GM13976 (cell line): Measurements from ENCODE around the gene CHPF.

Source experiments
- DNase-seq: peaks from one replicate; pipeline ENCODE4 v3.0.0; 2012; ENCODE audit warnings: low spot score
- in situ Hi-C: fragments of 300-500 bp; cut with MboI; formaldehyde crosslinking; loops from one replicate; pipeline ENCODE4 v1.12.0; 2022; ENCODE audit warnings: low sequenced_read_pairs, mixed read lengths, inconsistent platforms; ENCODE audit not compliant: unreplicated experiment
- TF ChIP-seq, protein P1 (sequence below): IDR thresholded peaks from 2 replicates; pipeline ENCODE4 v1.5.1; 2012; ENCODE audit warnings: borderline replicate concordance, mild to moderate bottlenecking; ENCODE audit not compliant: insufficient read depth; ENCODE audit errors: extremely low read depth, missing control alignments, control extremely low read depth

Gene CHPF

DNA sequence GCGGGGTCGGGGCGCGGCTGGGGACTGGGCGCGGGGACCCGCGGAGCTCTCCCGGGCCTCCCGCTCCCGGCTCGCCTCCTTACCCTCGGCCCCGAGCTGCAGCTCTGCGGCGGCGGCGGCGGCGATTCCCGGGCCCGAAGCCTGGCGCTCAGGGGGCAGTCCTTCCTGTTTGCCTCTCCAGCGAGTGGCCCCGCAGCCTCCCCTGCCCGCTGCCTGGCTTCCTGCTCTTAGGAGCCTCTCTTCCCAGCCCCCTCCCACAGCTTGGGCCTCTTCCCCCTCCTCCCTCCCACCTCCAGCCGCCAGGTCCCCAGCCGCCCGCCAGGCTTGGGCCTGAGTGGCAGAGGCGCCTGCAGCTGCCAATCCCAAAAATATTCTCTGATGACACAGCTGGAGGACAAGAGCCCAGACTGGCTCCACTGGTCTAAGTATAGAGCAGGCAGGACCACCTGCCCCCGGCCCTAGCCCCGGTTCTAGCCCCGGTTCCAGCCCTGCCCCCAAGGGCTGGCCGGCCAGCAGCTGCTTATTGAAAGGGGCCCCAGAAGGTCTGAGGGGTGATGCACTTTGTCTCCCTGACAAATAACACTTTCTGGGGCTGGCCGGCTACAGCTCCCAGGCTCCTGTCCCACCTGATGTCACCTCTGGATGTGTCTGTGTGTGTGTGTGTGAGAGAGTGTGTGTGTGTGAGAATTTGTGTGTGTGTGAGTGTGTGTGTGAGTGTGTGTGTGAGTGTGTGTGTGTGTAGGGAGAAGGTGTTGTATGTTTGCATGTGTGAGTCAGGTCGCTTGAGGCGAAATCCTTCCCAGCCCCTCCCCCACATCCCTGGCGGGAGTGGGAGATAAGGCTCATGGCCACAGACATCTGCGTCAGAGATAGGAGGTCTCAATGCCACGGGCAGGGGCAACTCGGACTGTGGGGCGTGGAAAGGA lies 28.0 kb upstream of the CHPF start, which contains the start of gene OBSL1:
OBSL1 (minus strand) TSS at position 229 of the 926 bp plus-strand sequence. CDS start 307 bp downstream, outside the sequence.
- TF ChIP-seq, protein P1, sequence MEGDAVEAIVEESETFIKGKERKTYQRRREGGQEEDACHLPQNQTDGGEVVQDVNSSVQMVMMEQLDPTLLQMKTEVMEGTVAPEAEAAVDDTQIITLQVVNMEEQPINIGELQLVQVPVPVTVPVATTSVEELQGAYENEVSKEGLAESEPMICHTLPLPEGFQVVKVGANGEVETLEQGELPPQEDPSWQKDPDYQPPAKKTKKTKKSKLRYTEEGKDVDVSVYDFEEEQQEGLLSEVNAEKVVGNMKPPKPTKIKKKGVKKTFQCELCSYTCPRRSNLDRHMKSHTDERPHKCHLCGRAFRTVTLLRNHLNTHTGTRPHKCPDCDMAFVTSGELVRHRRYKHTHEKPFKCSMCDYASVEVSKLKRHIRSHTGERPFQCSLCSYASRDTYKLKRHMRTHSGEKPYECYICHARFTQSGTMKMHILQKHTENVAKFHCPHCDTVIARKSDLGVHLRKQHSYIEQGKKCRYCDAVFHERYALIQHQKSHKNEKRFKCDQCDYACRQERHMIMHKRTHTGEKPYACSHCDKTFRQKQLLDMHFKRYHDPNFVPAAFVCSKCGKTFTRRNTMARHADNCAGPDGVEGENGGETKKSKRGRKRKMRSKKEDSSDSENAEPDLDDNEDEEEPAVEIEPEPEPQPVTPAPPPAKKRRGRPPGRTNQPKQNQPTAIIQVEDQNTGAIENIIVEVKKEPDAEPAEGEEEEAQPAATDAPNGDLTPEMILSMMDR = no peak
- no peak for DNase-seq
- in situ Hi-C loops = no loop called here

DNA sequence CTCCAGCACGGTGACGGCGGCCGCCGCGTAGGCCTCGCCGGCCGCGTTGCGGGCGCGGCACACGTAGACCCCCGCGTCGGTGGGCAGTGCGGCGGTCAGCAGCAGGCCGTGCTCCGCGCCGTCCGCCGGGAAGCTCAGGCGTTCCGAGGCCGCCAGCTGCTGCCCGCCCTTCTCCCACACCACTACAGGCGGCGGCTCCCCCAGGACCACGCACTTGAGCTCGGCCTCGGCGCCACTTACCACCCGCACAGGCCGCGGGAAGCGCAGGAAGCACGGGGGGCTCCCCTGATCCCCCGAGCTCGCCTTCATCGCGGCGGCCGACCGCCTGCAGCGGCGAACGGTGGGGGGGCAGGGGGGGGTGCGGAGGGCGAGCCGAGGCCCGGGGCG lies 27.3 kb upstream of the CHPF start:
- no peak for DNase-seq
- in situ Hi-C loops = no loop called here
- TF ChIP-seq, protein P1 = no peak

DNA sequence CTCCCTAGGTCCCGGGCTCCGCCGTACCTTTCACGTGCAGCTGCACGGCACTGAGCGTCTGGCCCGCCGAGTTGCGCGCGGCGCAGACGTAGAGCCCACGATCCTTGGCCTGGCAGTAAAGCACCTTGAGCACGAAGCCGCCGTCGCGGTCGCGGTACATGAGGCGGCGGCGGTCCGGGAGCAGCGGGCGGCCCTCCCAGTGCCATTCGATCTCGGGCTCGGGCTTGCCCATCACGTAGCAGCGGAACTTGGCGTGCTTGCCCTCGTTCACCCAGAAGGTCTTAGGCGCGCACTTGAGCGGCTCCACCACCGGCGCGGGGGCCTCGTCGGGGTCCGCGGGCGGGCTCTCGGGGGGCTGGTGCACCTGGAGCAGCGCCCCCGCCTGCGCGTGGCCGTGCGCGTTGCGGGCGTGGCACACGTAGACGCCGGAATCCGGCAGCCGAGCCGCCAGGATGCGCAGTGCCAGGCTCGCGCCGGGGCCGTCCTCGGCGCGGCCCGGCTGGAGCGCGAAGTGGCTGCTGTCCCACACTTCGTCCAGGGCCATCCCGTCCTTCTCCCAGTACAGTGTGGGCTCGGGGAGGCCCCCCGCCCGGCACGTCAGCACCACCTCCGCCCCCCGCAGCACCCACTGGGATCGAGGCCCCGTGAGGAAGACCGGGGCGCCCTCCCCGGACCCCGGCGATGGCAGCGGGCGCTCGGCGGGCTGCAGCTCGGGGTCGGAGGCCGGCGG lies 26.8 kb upstream of the CHPF start:
- in situ Hi-C loops = no loop called here
- TF ChIP-seq, protein P1 = no peak
- no peak for DNase-seq

DNA sequence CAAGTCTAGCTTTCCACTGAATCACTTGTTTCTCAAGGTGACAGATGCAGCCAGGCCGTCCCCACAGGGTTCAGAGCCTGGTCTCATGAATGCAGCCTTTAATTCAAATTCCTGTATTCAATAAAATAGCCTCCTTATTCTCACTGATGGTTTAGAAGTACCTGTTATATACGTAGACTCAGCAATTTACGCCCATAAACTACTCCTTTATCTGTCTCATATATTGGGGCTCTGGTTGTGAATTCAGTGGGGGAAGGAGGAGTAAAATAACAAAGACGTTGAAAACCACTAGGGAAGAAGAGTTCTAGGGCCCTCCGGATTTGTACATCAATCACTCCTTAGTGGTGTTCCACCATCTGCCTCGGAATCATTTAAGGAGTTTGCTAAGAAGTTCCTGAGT lies 26.0 kb upstream of the CHPF start:
- TF ChIP-seq, protein P1 = no peak

DNA sequence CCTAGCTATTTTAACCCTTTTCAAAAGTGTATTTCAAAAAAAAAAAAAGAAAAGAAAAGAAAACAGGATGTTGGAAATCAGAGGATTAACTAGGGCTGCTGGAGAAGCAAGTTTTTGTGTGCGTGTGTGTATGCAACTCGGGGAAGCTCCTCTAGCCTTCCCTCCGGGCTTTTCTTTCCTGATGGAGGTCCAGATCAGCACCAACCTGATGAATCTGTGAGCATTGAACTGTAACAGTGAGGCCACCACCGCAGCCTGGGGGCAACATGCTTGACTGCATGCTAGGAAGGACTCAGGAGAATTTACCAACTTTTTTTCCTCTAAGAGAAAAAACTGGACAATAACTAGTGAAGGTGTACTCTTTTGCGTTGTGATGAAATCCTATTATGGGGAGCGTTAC lies 25.4 kb upstream of the CHPF start:
- in situ Hi-C loops = no loop called here
- TF ChIP-seq, protein P1 = no peak
- no peak for DNase-seq

More for the DNA sequence above, 26.0 kb upstream of the CHPF start:
- no peak for DNase-seq
- in situ Hi-C loops = no loop called here

DNA sequence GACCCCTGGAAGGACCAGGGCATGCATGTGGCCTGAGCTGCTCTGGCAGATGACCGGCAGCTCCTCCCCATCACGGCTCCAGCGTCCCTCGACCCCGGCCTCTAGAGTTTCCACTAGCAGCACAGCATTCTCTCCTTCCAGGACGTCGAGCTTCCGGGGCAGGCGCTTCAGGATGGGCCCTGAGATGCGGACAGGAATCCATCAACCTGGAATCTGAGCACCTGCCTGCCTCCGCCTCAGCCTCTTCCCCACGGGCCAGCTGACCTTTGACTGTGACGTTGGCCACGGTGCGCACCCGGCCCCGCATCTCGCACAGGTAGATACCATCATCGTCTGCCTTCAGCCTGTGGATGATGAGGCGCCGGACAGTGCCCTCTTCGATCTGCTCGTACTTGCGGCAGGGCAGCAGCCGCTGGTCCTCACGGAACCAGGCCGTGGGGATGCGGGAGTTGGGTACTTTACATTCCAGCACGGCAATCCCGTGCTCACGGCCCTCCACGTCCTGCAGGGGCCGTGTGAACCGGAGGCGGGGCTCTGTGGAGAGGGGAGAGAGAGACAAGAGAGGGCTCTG lies 24.3 kb upstream of the CHPF start:
- no peak for DNase-seq
- in situ Hi-C loops = no loop called here
- TF ChIP-seq, protein P1 = no peak
